ENCODE results near the gene SLC6A12. TPM values are rescaled to one million over a fixed set of nuclear protein-coding genes. Genes with fewer than 3 reads are reported as not detected.

SLC6A12 gene
- polyA plus RNA-seq, 1 donor (not counting 4 experiments of a cell fraction or from before 2014, with no cell fraction given): not detected

DNA sequence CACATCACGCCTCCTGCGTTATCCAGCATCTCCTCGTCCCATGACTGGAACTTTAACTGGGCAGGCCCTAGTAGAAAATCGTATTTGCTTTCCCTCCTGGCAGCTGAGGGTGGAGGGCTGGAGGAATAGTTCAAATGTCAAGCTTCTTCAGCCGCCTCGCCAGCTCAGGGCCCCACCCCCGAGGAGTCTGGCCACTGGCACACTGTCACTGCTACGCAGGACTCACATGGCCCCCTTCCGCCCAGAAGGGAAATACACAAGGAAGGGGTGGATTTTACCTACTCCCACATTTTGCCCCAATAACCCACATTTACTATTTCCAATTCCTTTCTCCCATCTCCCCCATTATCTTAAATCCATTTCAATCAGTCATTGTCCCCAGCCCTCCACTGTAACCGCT is 40.1 kb upstream of the SLC6A12 start:
- FAIRE-seq: no peak
- Histone ChIP-seq H4K20me1 (ENCODE audit: control insufficient read depth, extremely low read depth, insufficient read depth, low read length) (no peaks in the 10 kb centered on the region), H3K9ac (ENCODE audit: control insufficient read depth, extremely low read depth, insufficient read depth, low read length) (no peak overlapping the region), H3K4me1 (ENCODE audit: control insufficient read depth, extremely low read depth, insufficient read depth, low read length) (no peaks in the 10 kb centered on the region), H3K27me3 (ENCODE audit: control insufficient read depth, extremely low read depth, insufficient read depth, low read length) (peaks cover 9% of the 10 kb centered on the region), H3K27ac (ENCODE audit: control insufficient read depth, insufficient read depth, low read length) (no peak overlapping the region), H3K36me3 (ENCODE audit: control insufficient read depth in 2 of 2, extremely low read depth in 1 of 2, insufficient read depth in 2 of 2, low read length in 2 of 2) (no peaks in the 10 kb centered on the region), H3K4me2 (ENCODE audit: control insufficient read depth, extremely low read depth, insufficient read depth, low read depth, low read length) (no peak overlapping the region), H3K9me3 (ENCODE audit: control insufficient read depth, low read depth, low read length) (no peaks in the 10 kb centered on the region), H3K79me2 (ENCODE audit: control insufficient read depth, insufficient read depth, low read length) (no peaks in the 10 kb centered on the region), H3K4me3 (ENCODE audit: control insufficient read depth in 2 of 3, extremely low read depth in 1 of 3, insufficient read depth in 2 of 3, low read depth in 1 of 3, low read length in 3 of 3) (no peak overlapping the region), H2AFZ (ENCODE audit: control insufficient read depth, low read length) (no peak overlapping the region), H3K9me1 (ENCODE audit: control insufficient read depth, extremely low read depth, insufficient read depth, low read length) (no peaks in the 10 kb centered on the region)
- dilution Hi-C loops (cut with MboI; ENCODE audit: extremely low pct_ligation_motif_present, low sequenced_read_pairs): no loop called here
- DNase-seq (ENCODE audit: low read depth, low spot score): no peak
- TF ChIP-seq EZH2 (IDR thresholded peaks at IDR 0.05; ENCODE audit: low read length): no peak

DNA sequence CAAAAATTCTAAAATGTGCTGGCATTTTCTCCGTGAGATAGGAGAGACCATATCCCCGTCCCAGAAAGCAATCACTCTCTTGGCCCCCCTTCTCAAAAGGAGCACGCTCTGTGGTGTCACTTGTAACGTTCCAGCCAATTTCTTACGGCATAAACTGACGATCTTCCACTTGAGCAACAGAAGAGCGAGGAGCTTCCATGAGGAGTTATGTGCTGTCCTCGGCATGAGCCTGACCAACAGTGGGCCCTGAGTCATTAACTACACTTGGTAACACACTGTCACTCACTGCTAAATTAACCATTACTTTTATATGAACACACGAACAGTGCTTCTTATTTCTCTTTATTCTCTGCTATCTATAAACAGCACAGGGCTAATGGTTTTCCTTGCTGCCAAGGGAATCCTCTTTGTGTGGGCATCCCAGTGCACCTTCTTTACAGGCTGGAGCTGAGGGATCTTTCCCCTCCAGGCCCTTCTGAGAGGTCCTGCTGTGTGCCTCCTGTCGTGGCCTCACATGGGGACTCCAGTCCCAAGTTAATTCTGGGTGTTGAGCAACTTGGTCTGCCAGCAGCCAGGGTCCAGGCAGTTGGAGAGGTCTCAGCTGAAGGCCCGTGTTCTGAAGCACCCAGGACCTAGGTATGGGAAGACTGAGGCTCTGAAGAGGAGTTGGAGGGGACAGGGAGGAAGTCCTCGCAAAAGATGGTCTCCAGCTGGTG is 39.3 kb upstream of the SLC6A12 start:
- FAIRE-seq (no peak), DNase-seq (ENCODE audit: low read depth, low spot score) (no peak)
- Histone ChIP-seq H3K9me1 (ENCODE audit: control insufficient read depth, extremely low read depth, insufficient read depth, low read length) (no peaks in the 10 kb centered on the region), H3K4me1 (ENCODE audit: control insufficient read depth, extremely low read depth, insufficient read depth, low read length) (no peaks in the 10 kb centered on the region), H3K9me3 (ENCODE audit: control insufficient read depth, low read depth, low read length) (no peaks in the 10 kb centered on the region), H3K79me2 (ENCODE audit: control insufficient read depth, insufficient read depth, low read length) (no peaks in the 10 kb centered on the region), H3K9ac (ENCODE audit: control insufficient read depth, extremely low read depth, insufficient read depth, low read length) (no peak overlapping the region), H3K36me3 (ENCODE audit: control insufficient read depth in 2 of 2, extremely low read depth in 1 of 2, insufficient read depth in 2 of 2, low read length in 2 of 2) (no peaks in the 10 kb centered on the region), H3K4me3 (ENCODE audit: control insufficient read depth in 2 of 3, extremely low read depth in 1 of 3, insufficient read depth in 2 of 3, low read depth in 1 of 3, low read length in 3 of 3) (no peak overlapping the region), H3K27me3 (ENCODE audit: control insufficient read depth, extremely low read depth, insufficient read depth, low read length) (peaks cover 9% of the 10 kb centered on the region), H4K20me1 (ENCODE audit: control insufficient read depth, extremely low read depth, insufficient read depth, low read length) (no peaks in the 10 kb centered on the region), H2AFZ (ENCODE audit: control insufficient read depth, low read length) (no peak overlapping the region), H3K27ac (ENCODE audit: control insufficient read depth, insufficient read depth, low read length) (no peak overlapping the region), H3K4me2 (ENCODE audit: control insufficient read depth, extremely low read depth, insufficient read depth, low read depth, low read length) (no peak overlapping the region)
- TF ChIP-seq CTCF (optimal IDR thresholded peaks at IDR 0.05 in 1 of 3, IDR thresholded peaks at IDR 0.05 in 1 of 3, conservative IDR thresholded peaks at IDR 0.05 in 1 of 3; ENCODE audit: extremely low read depth in 1 of 3, insufficient read depth in 2 of 3, low read length in 3 of 3) (no peak), EZH2 (IDR thresholded peaks at IDR 0.05; ENCODE audit: low read length) (no peak)
- dilution Hi-C loops (cut with MboI; ENCODE audit: extremely low pct_ligation_motif_present, low sequenced_read_pairs): no loop called here

- TF ChIP-seq CTCF (optimal IDR thresholded peaks at IDR 0.05 in 1 of 3, IDR thresholded peaks at IDR 0.05 in 1 of 3, conservative IDR thresholded peaks at IDR 0.05 in 1 of 3; ENCODE audit: extremely low read depth in 1 of 3, insufficient read depth in 2 of 3, low read length in 3 of 3) (no peak), EZH2 (IDR thresholded peaks at IDR 0.05; ENCODE audit: low read length) (no peak)
- no peak overlapping the region for H3K4me2 ChIP-seq (ENCODE audit: control insufficient read depth, extremely low read depth, insufficient read depth, low read depth, low read length)
- no peak for FAIRE-seq
- no peak overlapping the region for H3K4me3 ChIP-seq (ENCODE audit: control insufficient read depth in 2 of 3, extremely low read depth in 1 of 3, insufficient read depth in 2 of 3, low read depth in 1 of 3, low read length in 3 of 3)
- H4K20me1 ChIP-seq (ENCODE audit: control insufficient read depth, extremely low read depth, insufficient read depth, low read length): no peaks in the 10 kb centered on the region
- H2AFZ ChIP-seq (ENCODE audit: control insufficient read depth, low read length): no peak overlapping the region
- dilution Hi-C loops (cut with MboI; ENCODE audit: extremely low pct_ligation_motif_present, low sequenced_read_pairs): no loop called here
- no peaks in the 10 kb centered on the region for H3K36me3 ChIP-seq (ENCODE audit: control insufficient read depth in 2 of 2, extremely low read depth in 1 of 2, insufficient read depth in 2 of 2, low read length in 2 of 2)
- no peaks in the 10 kb centered on the region for H3K9me1 ChIP-seq (ENCODE audit: control insufficient read depth, extremely low read depth, insufficient read depth, low read length)
- H3K27ac ChIP-seq (ENCODE audit: control insufficient read depth, insufficient read depth, low read length): no peak overlapping the region
- no peaks in the 10 kb centered on the region for H3K79me2 ChIP-seq (ENCODE audit: control insufficient read depth, insufficient read depth, low read length)
- H3K27me3 ChIP-seq (ENCODE audit: control insufficient read depth, extremely low read depth, insufficient read depth, low read length): peaks cover 6% of the 10 kb centered on the region
- no peaks in the 10 kb centered on the region for H3K9me3 ChIP-seq (ENCODE audit: control insufficient read depth, low read depth, low read length)
- H3K4me1 ChIP-seq (ENCODE audit: control insufficient read depth, extremely low read depth, insufficient read depth, low read length): no peaks in the 10 kb centered on the region
- DNase-seq (ENCODE audit: low read depth, low spot score): no peak
- no peak overlapping the region for H3K9ac ChIP-seq (ENCODE audit: control insufficient read depth, extremely low read depth, insufficient read depth, low read length)
Observed at GRCh38 chr12:252636-253035, 38.7 kb upstream of the SLC6A12 start.
